H1 (cell line): ENCODE data around the gene NLRC5. TPM values are rescaled to one million over a fixed set of nuclear protein-coding genes. Genes with fewer than 3 reads are reported as not detected.

ENCODE experiments used
- CTCF ChIA-PET: fragments of 300-600 bp; sonication (Branson Sonifier 250); formaldehyde crosslinking; loops from one replicate; lab custom pipeline; 2021; ENCODE audit not compliant: partially characterized antibody; lab: Charles Lee
- POLR2A ChIA-PET: fragments of 300-600 bp; sonication (Branson Sonifier 250); formaldehyde crosslinking; loops from one replicate; lab custom pipeline; 2021; ENCODE audit warnings: inconsistent platforms; ENCODE audit not compliant: partially characterized antibody; lab: Charles Lee
- DNase-seq, 2 experiments: peaks; one replicate each; pipeline versions ENCODE4 v3.0.0 to v3.0.0-alpha.2; 2010 to 2022; ENCODE audit warnings: low spot score in 2 of 2, low read depth in 1 of 2, mixed read lengths in 1 of 2
- FAIRE-seq: peaks from 2 replicates; lab custom pipeline; 2011; peaks lifted over from hg19 to GRCh38; lab: Jason Lieb, UNC
- H2AFZ ChIP-seq: 2 replicates; pipeline ENCODE4 v1.8.1; 2012; ENCODE audit warnings: low read length, inconsistent platforms
- H2AK5ac ChIP-seq: 2 replicates; pipeline ENCODE4 v1.6.1; 2013; ENCODE audit warnings: low read depth, low read length
- H2BK120ac ChIP-seq: replicated peaks from 2 replicates; pipeline ENCODE3; 2013; ENCODE audit warnings: low read depth, low read length, inconsistent platforms
- H2BK12ac ChIP-seq: 2 replicates; pipeline ENCODE4 v1.6.1; 2013; ENCODE audit warnings: low read depth, low read length
- H2BK15ac ChIP-seq: 2 replicates; pipeline ENCODE4 v1.6.1; 2013; ENCODE audit warnings: low read length
- H2BK20ac ChIP-seq: 2 replicates; pipeline ENCODE4 v1.6.1; 2013; ENCODE audit warnings: low read length
- H2BK5ac ChIP-seq: 2 replicates; pipeline ENCODE4 v1.6.1; 2013; ENCODE audit warnings: low read depth, low read length
- H3K14ac ChIP-seq: 2 replicates; pipeline ENCODE4 v1.6.1; 2013; ENCODE audit warnings: inconsistent platforms; ENCODE audit not compliant: insufficient read length
- H3K18ac ChIP-seq: 2 replicates; pipeline ENCODE4 v1.6.1; 2013; ENCODE audit warnings: low read length; ENCODE audit errors: extremely low read depth
- H3K23ac ChIP-seq: 2 replicates; pipeline ENCODE4 v1.6.1; 2013; ENCODE audit warnings: inconsistent platforms; ENCODE audit not compliant: insufficient read length
- H3K23me2 ChIP-seq: 2 replicates; pipeline ENCODE4 v1.6.1; 2013; ENCODE audit warnings: low read depth, low read length
- H3K27ac ChIP-seq: 2 replicates; pipeline ENCODE4 v1.6.1; 2011; ENCODE audit warnings: low read depth, low read length, inconsistent platforms
- H3K27me3 ChIP-seq, 4 experiments: replicated peaks in 1 of 4; 1 replicate in 1 of 4; 2 replicates in 3 of 4; pipeline versions ENCODE4 v1.6.1 to v1.8.1; 2011 to 2013; ENCODE audit warnings: low read length in 3 of 4, mild to moderate bottlenecking in 3 of 4, inconsistent platforms in 2 of 4, mixed read lengths in 2 of 4, moderate library complexity in 1 of 4; ENCODE audit not compliant: control insufficient read depth in 3 of 4, insufficient read depth in 3 of 4; ENCODE audit errors: extremely low read depth in 1 of 4
- H3K36me3 ChIP-seq, 4 experiments: 2 replicates each; pipeline versions ENCODE4 v1.6.1 to v1.8.1; 2011 to 2013; ENCODE audit warnings: mild to moderate bottlenecking in 4 of 4, low read length in 3 of 4, moderate library complexity in 2 of 4, control low read depth in 1 of 4, inconsistent platforms in 1 of 4; ENCODE audit not compliant: insufficient read depth in 4 of 4, control insufficient read depth in 2 of 4
- H3K4ac ChIP-seq: replicated peaks from 2 replicates; pipeline ENCODE3; 2013; ENCODE audit warnings: low read length, low read depth, mixed read lengths, inconsistent platforms; ENCODE audit not compliant: insufficient read length
- H3K4me1 ChIP-seq, 4 experiments: replicated peaks in 1 of 4; 1 replicate in 1 of 4; 2 replicates in 3 of 4; pipeline versions ENCODE4 v1.6.1 to v1.8.1; 2011 to 2013; ENCODE audit warnings: low read length in 3 of 4, inconsistent platforms in 2 of 4, mixed read lengths in 1 of 4; ENCODE audit not compliant: insufficient read depth in 4 of 4, control insufficient read depth in 3 of 4
- H3K4me2 ChIP-seq, 2 experiments: 2 replicates each; pipeline versions ENCODE4 v1.6.1 to v1.8.1; 2011 to 2013; ENCODE audit warnings: low read depth in 2 of 2, low read length in 2 of 2, control low read depth in 1 of 2, inconsistent platforms in 1 of 2, mild to moderate bottlenecking in 1 of 2; ENCODE audit not compliant: insufficient read depth in 1 of 2
- H3K4me3 ChIP-seq, 4 experiments: fragments of 200-600, 300-600 bp in 1 of 4; sonication (generic), shearing (Covaris generic), sonication (Bioruptor Twin) in 1 of 4; 2 replicates each; pipeline versions ENCODE4 v1.5.1 to v1.8.1; 2011 to 2016; ENCODE audit warnings: low read length in 4 of 4, low read depth in 3 of 4, control low read depth in 2 of 4, inconsistent platforms in 2 of 4, mild to moderate bottlenecking in 2 of 4, mixed read lengths in 1 of 4, moderate library complexity in 1 of 4; ENCODE audit not compliant: insufficient read depth in 2 of 4; ENCODE audit errors: extremely low read depth in 1 of 4
- H3K56ac ChIP-seq: replicated peaks from 2 replicates; pipeline ENCODE3; 2013; ENCODE audit warnings: low read depth, mild to moderate bottlenecking, mixed read lengths, low read length, inconsistent platforms; ENCODE audit not compliant: insufficient read length
- H3K79me1 ChIP-seq: 2 replicates; pipeline ENCODE4 v1.6.1; 2013; ENCODE audit warnings: low read depth, low read length, control low read depth
- H3K79me2 ChIP-seq, 2 experiments: 2 replicates each; pipeline versions ENCODE4 v1.6.1 to v1.8.1; 2012 to 2013; ENCODE audit warnings: low read length in 2 of 2, mild to moderate bottlenecking in 2 of 2, inconsistent platforms in 1 of 2; ENCODE audit not compliant: insufficient read depth in 2 of 2, control insufficient read depth in 1 of 2
- H3K9ac ChIP-seq, 4 experiments: replicated peaks in 1 of 4; 1 replicate in 1 of 4; 2 replicates in 3 of 4; pipeline versions ENCODE4 v1.6.1 to v1.8.1; 2011 to 2013; ENCODE audit warnings: low read depth in 3 of 4, low read length in 3 of 4, control low read depth in 2 of 4, mild to moderate bottlenecking in 2 of 4, moderate library complexity in 2 of 4, inconsistent platforms in 1 of 4; ENCODE audit errors: extremely low read depth in 1 of 4
- H3K9me3 ChIP-seq, 2 experiments: 2 replicates each; pipeline versions ENCODE4 v1.6.1 to v1.8.1; 2012 to 2013; ENCODE audit warnings: mild to moderate bottlenecking in 2 of 2, moderate library complexity in 2 of 2, control low read depth in 1 of 2, inconsistent platforms in 1 of 2, low read depth in 1 of 2, low read length in 1 of 2, mixed read lengths in 1 of 2; ENCODE audit not compliant: insufficient read depth in 2 of 2
- H4K20me1 ChIP-seq, 2 experiments: replicated peaks in 1 of 2; 2 replicates each; pipeline versions ENCODE3 to v1.8.1; 2011 to 2013; ENCODE audit warnings: inconsistent platforms in 2 of 2, low read length in 2 of 2, mild to moderate bottlenecking in 1 of 2; ENCODE audit not compliant: insufficient read depth in 2 of 2, control insufficient read depth in 1 of 2
- H4K5ac ChIP-seq: 2 replicates; pipeline ENCODE4 v1.6.1; 2013; ENCODE audit warnings: low read length, low read depth, mixed read lengths, inconsistent platforms; ENCODE audit not compliant: insufficient read length
- H4K8ac ChIP-seq: 2 replicates; pipeline ENCODE4 v1.8.0; 2013; ENCODE audit warnings: mild to moderate bottlenecking, moderate library complexity, low read length, inconsistent platforms; ENCODE audit not compliant: insufficient read depth; ENCODE audit errors: extremely low read depth
- H4K91ac ChIP-seq: replicated peaks from 2 replicates; pipeline ENCODE3; 2013; ENCODE audit warnings: low read length, mixed read lengths, inconsistent platforms; ENCODE audit not compliant: insufficient read length
- WGBS, 2 experiments: shearing (Covaris generic) in 1 of 2; methylation state at CpG; one replicate each; pipeline versions ENCODE4 v1.1.6 to v1.1.7; 2013 to 2015; ENCODE audit warnings: low lambda C conversion rate in 2 of 2, mixed read lengths in 2 of 2, inconsistent platforms in 1 of 2, low coverage in 1 of 2, missing lambda C conversion rate in 1 of 2; ENCODE audit not compliant: insufficient replicate concordance in 2 of 2, insufficient coverage in 1 of 2, insufficient read length in 1 of 2; ENCODE audit errors: extremely low coverage in 1 of 2, missing lambda C conversion rate in 1 of 2; 5-methylcytosine and 5-hydroxymethylcytosine counted together
- polyA plus RNA-seq, 7 experiments: library from polyadenylated mRNA; depleted of rRNA in 3 of 7; stranded (reverse) in 5 of 7; unstranded in 2 of 7; fragments of >200 nt in 5 of 7; fragments of 200-250 nt in 2 of 7; gene quantifications; 1 replicate in 5 of 7; 2 replicates in 1 of 7; 4 replicates in 1 of 7; pipeline versions ENCODE4 v1.2.1 to v1.2.3, GENCODE V29; 2011 to 2013; ENCODE audit warnings: missing spikeins in 2 of 7, mixed read lengths in 2 of 7
- total RNA-seq: library from RNA; stranded (reverse); fragmentation: NEBNext Ultra II Directional; extraction: Animal tissue kit (Norgen Biotek cat#: 25700); gene quantifications from 2 replicates; pipeline ENCODE4 v1.2.1, GENCODE V29; 2021

The NLRC5 gene
- total and polyA plus RNA-seq, 2 of the 8 experiments (the other 6 are each of a cell fraction or from before 2014, with no cell fraction given), result 2.2 to 3.2 TPM

DNA sequence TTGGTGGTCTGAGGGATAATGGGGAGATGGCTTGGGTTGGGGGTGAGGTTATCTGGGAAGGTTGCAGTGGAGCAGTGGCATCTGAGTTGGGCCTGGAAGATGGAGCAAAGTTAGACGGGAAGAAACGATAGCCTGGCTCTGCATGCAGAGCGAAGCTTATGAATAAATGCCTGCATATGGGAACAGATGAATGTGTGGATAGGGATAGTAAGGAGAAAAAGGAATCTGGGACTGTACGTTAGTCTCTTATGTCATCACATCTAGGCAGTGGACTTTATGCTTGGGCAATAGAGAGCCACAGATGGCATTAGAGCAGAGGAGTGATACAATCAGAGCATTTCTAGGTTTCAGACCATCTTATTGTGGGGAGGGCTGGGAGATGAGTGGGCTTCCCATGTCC lies 136.0 kb downstream of the NLRC5 start:
- H4K8ac ChIP-seq, result no peak overlapping the region
- CTCF ChIA-PET, result interaction anchor here (1.3 kb wide), 1 partner anchor 24 kb away, joined by 3 read pairs; no protein-coding TSS in a partner anchor
- H2AFZ ChIP-seq, result no peak overlapping the region
- no peaks in the 10 kb centered on the region for H3K23me2 ChIP-seq
- no peaks in the 10 kb centered on the region for H4K20me1 ChIP-seq
- POLR2A ChIA-PET, result no interaction called here
- no peaks in the 10 kb centered on the region; a peak in 1 of 7 replicates for H3K4me1 ChIP-seq
- no peaks in the 10 kb centered on the region for H3K27me3 ChIP-seq
- H2BK120ac ChIP-seq, result no peak overlapping the region
- H2AK5ac ChIP-seq, result no peak overlapping the region
- no peak overlapping the region for H3K4me2 ChIP-seq
- H3K4me3 ChIP-seq, result no peak overlapping the region
- no peak overlapping the region for H2BK12ac ChIP-seq
- H3K4ac ChIP-seq, result no peak overlapping the region
- no peaks in the 10 kb centered on the region for H3K79me1 ChIP-seq
- H3K27ac ChIP-seq, result no peak overlapping the region
- no peaks in the 10 kb centered on the region for H3K9me3 ChIP-seq
- WGBS, 2 experiments, result 78% methylated on average over 4 of the region's 4 CpGs; no CpG with 5 or more reads in 1 of the 2 experiments
- no peak overlapping the region; the same call in 1 of the 2 replicates for H2BK15ac ChIP-seq
- H3K79me2 ChIP-seq, result no peaks in the 10 kb centered on the region
- no peak overlapping the region for H2BK20ac ChIP-seq
- H3K9ac ChIP-seq, result no peak overlapping the region
- FAIRE-seq (no peak), DNase-seq (no peak)
- H3K14ac ChIP-seq, result no peak overlapping the region
- no peaks in the 10 kb centered on the region for H3K36me3 ChIP-seq
- H3K56ac ChIP-seq, result no peak overlapping the region
- no peak overlapping the region for H4K5ac ChIP-seq
- no peak overlapping the region for H4K91ac ChIP-seq
- H2BK5ac ChIP-seq, result no peak overlapping the region
- H3K23ac ChIP-seq, result no peak overlapping the region
- H3K18ac ChIP-seq, result no peak overlapping the region
